Measurements from ENCODE around the gene CHD9.
"Not testable (repeated sequence)": the region's sequence is repeated elsewhere in the genome, so short reads cannot be mapped to it uniquely, and the experiment has no call there.

Gene CHD9

GRCh38 chr16:53051255-53051654 lies 3.5 kb upstream of the CHD9 start:
- not testable (repeated sequence) for DNase-seq

GRCh38 chr16:53052519-53053501 lies 2.0 kb upstream of the CHD9 start, which contains the start of gene CHD9NB:
Gene CHD9NB (minus strand): TSS chr16:53052897. CDS start chr16:53044158, 8,739 bp downstream.
- DNase-seq, result no peak

GRCh38 chr16:53053967-53054669 lies 673 bp upstream of the CHD9 start:
- DNase-seq, result no peak

- no peak for DNase-seq
Measured at GRCh38 chr16:53055541-53056391, 975 bp downstream of the CHD9 start.

- no peak for DNase-seq
Measured at GRCh38 chr16:53056392-53056881, 1.6 kb downstream of the CHD9 start.

- no peak for DNase-seq
Measured at GRCh38 chr16:53057658-53058057, 2.9 kb downstream of the CHD9 start.

- no peak for DNase-seq
Measured at GRCh38 chr16:53058441-53058840, 3.6 kb downstream of the CHD9 start.

- no peak for DNase-seq
Measured at GRCh38 chr16:53058882-53059281, 4.1 kb downstream of the CHD9 start.

GRCh38 chr16:53059672-53060071 lies 4.9 kb downstream of the CHD9 start:
- DNase-seq, result no peak

GRCh38 chr16:53061256-53061655 lies 6.5 kb downstream of the CHD9 start:
- no peak for DNase-seq

- no peak for DNase-seq
Measured at GRCh38 chr16:53061701-53062159, 6.9 kb downstream of the CHD9 start.

GRCh38 chr16:53064081-53064578 lies 9.3 kb downstream of the CHD9 start:
- no peak for DNase-seq

- no peak for DNase-seq
Measured at GRCh38 chr16:53065461-53066061, 10.8 kb downstream of the CHD9 start.

GRCh38 chr16:53067675-53068074 lies 12.9 kb downstream of the CHD9 start:
- no peak for DNase-seq

GRCh38 chr16:53068423-53068833 lies 13.6 kb downstream of the CHD9 start:
- no peak for DNase-seq

GRCh38 chr16:53069772-53070171 lies 15.0 kb downstream of the CHD9 start:
- no peak for DNase-seq

GRCh38 chr16:53071748-53072301 lies 17.0 kb downstream of the CHD9 start:
- DNase-seq, result no peak

GRCh38 chr16:53073022-53073421 lies 18.2 kb downstream of the CHD9 start:
- no peak for DNase-seq

- DNase-seq, result not testable (repeated sequence)
Measured at GRCh38 chr16:53074296-53074695, 19.5 kb downstream of the CHD9 start.

GRCh38 chr16:53075461-53075860 lies 20.7 kb downstream of the CHD9 start:
- not testable (repeated sequence) for DNase-seq

GRCh38 chr16:53078247-53078646 lies 23.5 kb downstream of the CHD9 start:
- no peak for DNase-seq
